H9 (cell line): ENCODE results near the gene NALCN. TPM values are rescaled to one million over a fixed set of nuclear protein-coding genes. Genes with fewer than 3 reads are reported as not detected.

Source experiments
- DNase-seq: peaks from one replicate; pipeline ENCODE4 v3.0.0-alpha.2; 2017
- H2AFZ ChIP-seq: one replicate; pipeline ENCODE4 v1.6.1; 2013; ENCODE audit warnings: mild to moderate bottlenecking, low read length, control low read depth, moderate library complexity
- H2AK5ac ChIP-seq: 2 replicates; pipeline ENCODE4 v1.6.1; 2013; ENCODE audit warnings: low read length, control low read depth, mixed read lengths; ENCODE audit not compliant: insufficient read length
- H2BK120ac ChIP-seq: one replicate; pipeline ENCODE4 v1.6.1; 2013; ENCODE audit warnings: low read depth, mild to moderate bottlenecking, low read length, control low read depth, inconsistent platforms; ENCODE audit not compliant: poor library complexity, severe bottlenecking
- H2BK12ac ChIP-seq: 2 replicates; pipeline ENCODE4 v1.6.1; 2013; ENCODE audit warnings: low read length, control low read depth, mixed read lengths, low read depth; ENCODE audit not compliant: insufficient read length
- H2BK15ac ChIP-seq: 2 replicates; pipeline ENCODE4 v1.6.1; 2013; ENCODE audit warnings: low read depth, low read length, control low read depth
- H2BK20ac ChIP-seq: one replicate; pipeline ENCODE4 v1.6.1; 2013; ENCODE audit warnings: low read depth, mild to moderate bottlenecking, low read length, control low read depth, inconsistent platforms; ENCODE audit not compliant: poor library complexity, severe bottlenecking
- H2BK5ac ChIP-seq: 2 replicates; pipeline ENCODE4 v1.6.1; 2013; ENCODE audit warnings: low read length, control low read depth, mixed read lengths; ENCODE audit not compliant: insufficient read length
- H3K14ac ChIP-seq: 2 replicates; pipeline ENCODE4 v1.6.1; 2013; ENCODE audit warnings: low read length, control low read depth; ENCODE audit not compliant: insufficient read depth
- H3K18ac ChIP-seq: 2 replicates; pipeline ENCODE4 v1.6.1; 2013; ENCODE audit warnings: low read depth, mild to moderate bottlenecking, mixed read lengths, low read length, control low read depth; ENCODE audit not compliant: insufficient read length
- H3K23ac ChIP-seq: 2 replicates; pipeline ENCODE4 v1.6.1; 2013; ENCODE audit warnings: low read length, control low read depth, mixed read lengths, low read depth; ENCODE audit not compliant: insufficient read length
- H3K23me2 ChIP-seq: 2 replicates; pipeline ENCODE4 v1.6.1; 2013; ENCODE audit warnings: low read depth, mild to moderate bottlenecking, mixed read lengths, low read length, control low read depth; ENCODE audit not compliant: insufficient read length, poor library complexity, severe bottlenecking
- H3K27ac ChIP-seq: 2 replicates; pipeline ENCODE4 v1.5.1; 2013; ENCODE audit warnings: low read length, control low read depth, mixed read lengths, low read depth; ENCODE audit not compliant: insufficient read length
- H3K27me3 ChIP-seq: 2 replicates; pipeline ENCODE4 v1.6.1; 2013; ENCODE audit warnings: low read length, control low read depth, inconsistent platforms; ENCODE audit not compliant: insufficient read depth
- H3K4ac ChIP-seq: 2 replicates; pipeline ENCODE4 v1.6.1; 2013; ENCODE audit warnings: low read depth, mild to moderate bottlenecking, control low read depth, inconsistent platforms, low read length, moderate library complexity
- H3K4me1 ChIP-seq: 2 replicates; pipeline ENCODE4 v1.6.1; 2013; ENCODE audit warnings: low read length, control low read depth, inconsistent platforms; ENCODE audit not compliant: insufficient read depth
- H3K4me2 ChIP-seq: 2 replicates; pipeline ENCODE4 v1.6.1; 2013; ENCODE audit warnings: low read length, control low read depth, mixed read lengths; ENCODE audit not compliant: insufficient read length, insufficient read depth
- H3K56ac ChIP-seq: 2 replicates; pipeline ENCODE4 v1.6.1; 2013; ENCODE audit warnings: low read depth, mild to moderate bottlenecking, mixed read lengths, low read length, control low read depth; ENCODE audit not compliant: insufficient read length
- H3K79me1 ChIP-seq: 2 replicates; pipeline ENCODE4 v1.6.1; 2013; ENCODE audit warnings: low read depth, mild to moderate bottlenecking, moderate library complexity, low read length, control low read depth, inconsistent platforms; ENCODE audit not compliant: insufficient read depth, poor library complexity, severe bottlenecking
- H3K79me2 ChIP-seq: 2 replicates; pipeline ENCODE4 v1.6.1; 2013; ENCODE audit warnings: low read length, control low read depth, inconsistent platforms; ENCODE audit not compliant: insufficient read depth
- H3K9ac ChIP-seq: 2 replicates; pipeline ENCODE4 v1.6.1; 2013; ENCODE audit warnings: low read length, control low read depth, mixed read lengths; ENCODE audit not compliant: insufficient read length; ENCODE audit errors: extremely low read depth
- H3K9me3 ChIP-seq: one replicate; pipeline ENCODE4 v1.6.1; 2013; ENCODE audit warnings: low read depth, low read length, inconsistent platforms; ENCODE audit not compliant: control insufficient read depth
- H3T11ph ChIP-seq: one replicate; pipeline ENCODE4 v1.6.1; 2013; ENCODE audit warnings: mild to moderate bottlenecking, low read length, control low read depth, inconsistent platforms
- H4K20me1 ChIP-seq: one replicate; pipeline ENCODE4 v1.6.1; 2013; ENCODE audit not compliant: control insufficient read depth, insufficient read length, insufficient read depth
- H4K5ac ChIP-seq: 2 replicates; pipeline ENCODE4 v1.6.1; 2013; ENCODE audit warnings: low read depth, mild to moderate bottlenecking, mixed read lengths, low read length, control low read depth; ENCODE audit not compliant: insufficient read length
- H4K8ac ChIP-seq: replicated peaks from 2 replicates; pipeline ENCODE4 v1.6.1; 2013; ENCODE audit warnings: low read length, control low read depth, mixed read lengths, low read depth; ENCODE audit not compliant: insufficient read length
- H4K91ac ChIP-seq: 2 replicates; pipeline ENCODE4 v1.6.1; 2013; ENCODE audit warnings: low read depth, mild to moderate bottlenecking, moderate library complexity, mixed read lengths, low read length, control low read depth; ENCODE audit not compliant: insufficient read length
- H3K27ac Mint-ChIP-seq, 3 experiments: 2 replicates in 2 of 3; 3 replicates in 1 of 3; pipeline ENCODE4 v1.8.0; 2020 to 2021; ENCODE audit warnings: mixed read lengths in 3 of 3, mild to moderate bottlenecking in 1 of 3, moderate library complexity in 1 of 3
- H3K27me3 Mint-ChIP-seq: 2 replicates; pipeline ENCODE4 v1.8.0; 2021; ENCODE audit warnings: low read depth, mild to moderate bottlenecking, moderate library complexity, mixed read lengths
- H3K36me3 Mint-ChIP-seq, 3 experiments: 2 replicates in 2 of 3; 3 replicates in 1 of 3; pipeline ENCODE4 v1.8.0; 2020 to 2021; ENCODE audit warnings: low read depth in 3 of 3, mixed read lengths in 3 of 3; ENCODE audit not compliant: insufficient read depth in 1 of 3
- H3K4me1 Mint-ChIP-seq, 2 experiments: 2 replicates each; pipeline ENCODE4 v1.8.0; 2020; ENCODE audit warnings: mixed read lengths in 2 of 2
- H3K4me3 Mint-ChIP-seq, 2 experiments: 2 replicates in 1 of 2; 3 replicates in 1 of 2; pipeline ENCODE4 v1.8.0; 2020 to 2021; ENCODE audit warnings: mild to moderate bottlenecking in 2 of 2, mixed read lengths in 2 of 2, moderate library complexity in 1 of 2
- H3K9me3 Mint-ChIP-seq, 2 experiments: 2 replicates in 1 of 2; 3 replicates in 1 of 2; pipeline ENCODE4 v1.8.0; 2020; ENCODE audit warnings: mild to moderate bottlenecking in 2 of 2, mixed read lengths in 2 of 2, moderate library complexity in 1 of 2
- WGBS: extraction: QIAGEN DNeasy Blood & Tissue Kit; methylation state at CpG from one replicate; pipeline ENCODE4 v1.1.7; 2013; ENCODE audit warnings: missing lambda C conversion rate, low lambda C conversion rate, mixed read lengths; ENCODE audit not compliant: insufficient read length; ENCODE audit errors: extremely low coverage; 5-methylcytosine and 5-hydroxymethylcytosine counted together
- total RNA-seq: library from RNA; stranded (reverse); gene quantifications from 2 replicates; pipeline ENCODE4 v1.2.1, GENCODE V29; 2021
- TF ChIP-seq, protein P1 (sequence below): fragments of 200-600 bp; sonication (generic); conservative IDR thresholded peaks from 3 replicates; pipeline ENCODE4 v1.8.0; 2021; ENCODE audit warnings: antibody characterized with exemption, mild to moderate bottlenecking

NALCN gene
- total RNA-seq, 1 experiment from 2014 or later: 0.09 TPM

DNA sequence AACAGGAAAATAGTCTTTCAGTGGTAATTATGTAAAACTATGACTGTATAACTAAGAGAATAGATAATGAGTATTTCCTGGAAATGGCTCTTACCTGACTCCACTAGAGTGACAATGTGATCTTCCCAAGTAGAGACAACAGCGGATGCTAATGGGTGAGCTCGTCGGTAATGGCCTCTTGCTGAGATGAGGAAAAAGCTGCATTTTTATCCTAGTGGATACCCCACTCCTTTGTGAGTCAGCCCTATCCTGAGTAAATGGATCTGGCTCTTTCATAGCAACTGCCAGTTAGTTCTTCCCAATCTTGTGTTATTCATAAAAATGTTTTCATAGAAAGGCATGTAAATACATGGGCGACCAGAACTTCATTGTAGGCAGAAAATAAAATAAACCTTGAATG lies 299.5 kb downstream of the NALCN start:
- Mint-ChIP-seq H3K9me3 (peaks cover 0 to under 1% of the 10 kb centered on the region in 2 experiments; a peak in 1 of 5 replicates), H3K4me3 (peak overlapping the region in 1 of 2 experiments; percentile 41; a peak in 1 of 5 replicates), H3K27me3 (no peaks in the 10 kb centered on the region), H3K4me1 (peaks cover 74% of the 10 kb centered on the region in 2 experiments), H3K36me3 (0 out of 7 replicates have a peak, but pooled peaks cover 0 to under 1% (median under 1%) of the 10 kb centered on the region in 3 experiments), H3K27ac (peak overlapping the region; percentile 9 to 89 (median 68); a peak in 4 of 7 replicates)
- no peak overlapping the region for H3K23ac ChIP-seq
- H2BK5ac ChIP-seq: no peak overlapping the region
- H4K8ac ChIP-seq: no peak overlapping the region
- no peak overlapping the region for H2BK15ac ChIP-seq
- no peaks in the 10 kb centered on the region for H3K9me3 ChIP-seq
- H3K27me3 ChIP-seq: no peaks in the 10 kb centered on the region
- H4K5ac ChIP-seq: no peak overlapping the region
- H3K18ac ChIP-seq: no peak overlapping the region
- H3K79me2 ChIP-seq: no peaks in the 10 kb centered on the region
- no peak overlapping the region for H3T11ph ChIP-seq
- no peak overlapping the region for H2BK120ac ChIP-seq
- H3K9ac ChIP-seq: no peak overlapping the region
- H3K4ac ChIP-seq: no peak overlapping the region
- H4K91ac ChIP-seq: no peak overlapping the region
- no peaks in the 10 kb centered on the region for H3K79me1 ChIP-seq
- no peak overlapping the region for H2BK12ac ChIP-seq
- no peak overlapping the region for H2AFZ ChIP-seq
- H3K4me2 ChIP-seq: no peak overlapping the region
- H4K20me1 ChIP-seq: no peaks in the 10 kb centered on the region
- TF ChIP-seq, protein P1, sequence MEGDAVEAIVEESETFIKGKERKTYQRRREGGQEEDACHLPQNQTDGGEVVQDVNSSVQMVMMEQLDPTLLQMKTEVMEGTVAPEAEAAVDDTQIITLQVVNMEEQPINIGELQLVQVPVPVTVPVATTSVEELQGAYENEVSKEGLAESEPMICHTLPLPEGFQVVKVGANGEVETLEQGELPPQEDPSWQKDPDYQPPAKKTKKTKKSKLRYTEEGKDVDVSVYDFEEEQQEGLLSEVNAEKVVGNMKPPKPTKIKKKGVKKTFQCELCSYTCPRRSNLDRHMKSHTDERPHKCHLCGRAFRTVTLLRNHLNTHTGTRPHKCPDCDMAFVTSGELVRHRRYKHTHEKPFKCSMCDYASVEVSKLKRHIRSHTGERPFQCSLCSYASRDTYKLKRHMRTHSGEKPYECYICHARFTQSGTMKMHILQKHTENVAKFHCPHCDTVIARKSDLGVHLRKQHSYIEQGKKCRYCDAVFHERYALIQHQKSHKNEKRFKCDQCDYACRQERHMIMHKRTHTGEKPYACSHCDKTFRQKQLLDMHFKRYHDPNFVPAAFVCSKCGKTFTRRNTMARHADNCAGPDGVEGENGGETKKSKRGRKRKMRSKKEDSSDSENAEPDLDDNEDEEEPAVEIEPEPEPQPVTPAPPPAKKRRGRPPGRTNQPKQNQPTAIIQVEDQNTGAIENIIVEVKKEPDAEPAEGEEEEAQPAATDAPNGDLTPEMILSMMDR: no peak
- DNase-seq: peak; percentile 42
- peaks cover 11% of the 10 kb centered on the region; the same call in 1 of the 2 replicates for H3K4me1 ChIP-seq
- H3K14ac ChIP-seq: no peak overlapping the region
- WGBS: no CpG with 5 or more reads among the region's 4 CpGs
- no peak overlapping the region for H3K56ac ChIP-seq
- no peak overlapping the region for H2AK5ac ChIP-seq
- H3K23me2 ChIP-seq: no peaks in the 10 kb centered on the region
- no peak overlapping the region for H2BK20ac ChIP-seq
- peak overlapping the region; percentile 86 for H3K27ac ChIP-seq
